Measurements from ENCODE around the gene OPTC. TPM values are rescaled to one million over a fixed set of nuclear protein-coding genes. Genes with fewer than 3 reads are reported as not detected.

Gene OPTC
- total RNA-seq, 1 donor: not detected

DNA sequence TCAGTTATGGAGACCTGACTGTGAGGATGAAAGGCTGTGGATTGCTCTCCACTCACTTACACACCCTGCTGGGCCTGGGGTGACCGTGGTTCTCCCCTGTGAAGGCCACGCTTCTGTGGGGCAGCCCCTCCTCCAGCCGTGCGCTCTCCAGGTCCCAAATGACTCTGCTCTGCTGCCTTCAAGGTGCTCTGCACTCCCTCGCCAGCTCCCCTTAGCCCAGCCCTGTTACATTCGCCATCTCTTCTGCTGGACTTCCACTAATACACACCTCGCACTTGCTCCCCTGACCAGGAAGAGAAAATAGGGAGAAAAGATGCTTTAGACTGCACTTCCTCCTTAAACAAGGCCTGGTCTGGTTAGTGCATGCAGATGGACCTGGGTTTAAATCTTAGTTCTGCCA, 24.6 kb downstream of the OPTC start:
- TF ChIP-seq, protein P1, sequence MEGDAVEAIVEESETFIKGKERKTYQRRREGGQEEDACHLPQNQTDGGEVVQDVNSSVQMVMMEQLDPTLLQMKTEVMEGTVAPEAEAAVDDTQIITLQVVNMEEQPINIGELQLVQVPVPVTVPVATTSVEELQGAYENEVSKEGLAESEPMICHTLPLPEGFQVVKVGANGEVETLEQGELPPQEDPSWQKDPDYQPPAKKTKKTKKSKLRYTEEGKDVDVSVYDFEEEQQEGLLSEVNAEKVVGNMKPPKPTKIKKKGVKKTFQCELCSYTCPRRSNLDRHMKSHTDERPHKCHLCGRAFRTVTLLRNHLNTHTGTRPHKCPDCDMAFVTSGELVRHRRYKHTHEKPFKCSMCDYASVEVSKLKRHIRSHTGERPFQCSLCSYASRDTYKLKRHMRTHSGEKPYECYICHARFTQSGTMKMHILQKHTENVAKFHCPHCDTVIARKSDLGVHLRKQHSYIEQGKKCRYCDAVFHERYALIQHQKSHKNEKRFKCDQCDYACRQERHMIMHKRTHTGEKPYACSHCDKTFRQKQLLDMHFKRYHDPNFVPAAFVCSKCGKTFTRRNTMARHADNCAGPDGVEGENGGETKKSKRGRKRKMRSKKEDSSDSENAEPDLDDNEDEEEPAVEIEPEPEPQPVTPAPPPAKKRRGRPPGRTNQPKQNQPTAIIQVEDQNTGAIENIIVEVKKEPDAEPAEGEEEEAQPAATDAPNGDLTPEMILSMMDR (IDR thresholded peaks at IDR 0.05; ENCODE audit: extremely low read depth, low read depth, low read length): no peak
- no peak overlapping the region for H3K4me2 ChIP-seq (ENCODE audit: insufficient read depth, low read length)

DNA sequence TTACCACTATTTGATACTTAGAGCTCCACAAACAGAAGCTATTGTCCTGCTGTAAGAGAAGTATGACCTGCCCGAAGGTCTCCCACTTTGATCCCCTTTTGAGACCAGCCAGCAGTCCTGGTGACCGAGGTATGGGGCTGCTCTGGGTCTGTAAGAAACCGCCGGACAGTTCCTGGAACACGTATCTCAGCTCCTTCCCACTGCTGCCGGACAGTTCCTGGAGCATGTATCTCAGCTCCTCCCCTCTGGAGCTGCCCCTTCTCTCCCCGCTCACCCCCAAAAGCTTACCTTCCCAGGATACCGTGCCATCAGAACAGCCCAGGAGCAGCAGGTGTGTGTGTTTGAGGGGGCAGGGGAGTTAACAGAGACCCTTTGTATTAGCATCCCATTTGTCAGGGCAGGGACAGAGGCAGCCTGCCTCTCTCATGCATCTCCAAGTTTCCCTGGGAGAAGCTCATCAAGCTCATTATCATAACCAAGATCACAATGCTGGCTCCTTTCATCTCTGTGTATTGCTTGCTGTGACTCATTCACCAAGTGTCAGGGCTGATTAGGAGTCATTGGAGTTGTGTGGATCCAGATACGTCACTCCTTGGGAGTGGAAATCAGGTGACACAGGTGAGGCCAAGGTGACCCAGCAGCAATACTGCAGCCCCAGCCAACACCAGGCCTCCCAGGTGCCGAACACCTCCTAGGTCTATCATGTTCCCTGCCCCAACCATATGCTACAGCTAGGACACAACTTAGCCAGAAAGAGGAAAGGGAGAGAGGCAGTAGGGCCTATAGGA, 25.3 kb downstream of the OPTC start:
- Histone ChIP-seq H3K9me3 (ENCODE audit: low read depth, low read length) (no peaks in the 10 kb centered on the region), H3K27me3 (ENCODE audit: insufficient read depth, low read length) (no peaks in the 10 kb centered on the region), H3K79me2 (ENCODE audit: insufficient read depth, low read length) (no peaks in the 10 kb centered on the region), H3K4me2 (ENCODE audit: insufficient read depth, low read length) (no peak overlapping the region), H3K4me3 (ENCODE audit: insufficient read depth, low read length) (no peak overlapping the region), H3K27ac (ENCODE audit: low read depth, low read length) (no peak overlapping the region), H3K36me3 (ENCODE audit: insufficient read depth, low read length) (no peaks in the 10 kb centered on the region), H2AFZ (ENCODE audit: low read length) (no peak overlapping the region), H3K4me1 (ENCODE audit: insufficient read depth, low read length) (peaks cover 22% of the 10 kb centered on the region), H4K20me1 (ENCODE audit: insufficient read depth, low read length) (no peaks in the 10 kb centered on the region)
- TF ChIP-seq, protein P1 (IDR thresholded peaks at IDR 0.05; ENCODE audit: extremely low read depth, low read depth, low read length): no peak
- DNase-seq (ENCODE audit: insufficient read length, low spot score, missing footprints): no peak

More for the DNA sequence above, 24.6 kb downstream of the OPTC start:
- DNase-seq (ENCODE audit: insufficient read length, low spot score, missing footprints): no peak
- Histone ChIP-seq H3K9me3 (ENCODE audit: low read depth, low read length) (no peaks in the 10 kb centered on the region), H3K4me3 (ENCODE audit: insufficient read depth, low read length) (no peak overlapping the region), H3K36me3 (ENCODE audit: insufficient read depth, low read length) (no peaks in the 10 kb centered on the region), H3K27me3 (ENCODE audit: insufficient read depth, low read length) (no peaks in the 10 kb centered on the region), H3K79me2 (ENCODE audit: insufficient read depth, low read length) (no peaks in the 10 kb centered on the region), H2AFZ (ENCODE audit: low read length) (no peak overlapping the region), H3K27ac (ENCODE audit: low read depth, low read length) (no peak overlapping the region), H3K4me1 (ENCODE audit: insufficient read depth, low read length) (peaks cover 30% of the 10 kb centered on the region), H4K20me1 (ENCODE audit: insufficient read depth, low read length) (no peaks in the 10 kb centered on the region)

DNA sequence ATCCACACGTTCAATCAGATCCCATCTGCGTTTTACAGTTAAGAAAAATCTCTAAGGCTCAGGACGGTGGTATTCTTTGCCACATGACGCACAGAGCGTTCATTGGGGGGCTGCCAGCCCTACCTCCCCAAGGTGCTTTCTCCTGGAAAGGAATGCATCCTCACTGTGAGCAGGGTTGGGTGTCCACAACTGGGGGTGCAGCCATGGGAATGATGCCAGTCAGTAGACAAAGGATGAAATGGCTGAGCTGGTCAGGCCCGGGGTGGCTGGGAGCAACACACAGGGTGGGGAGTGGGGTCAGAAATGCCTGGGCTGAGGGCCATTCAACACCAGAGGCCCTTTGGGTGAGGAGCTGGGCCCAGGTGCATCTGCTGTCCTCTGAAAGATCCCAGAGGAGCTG, 25.9 kb downstream of the OPTC start:
- no peak overlapping the region for H3K27ac ChIP-seq (ENCODE audit: low read depth, low read length)
- no peaks in the 10 kb centered on the region for H3K36me3 ChIP-seq (ENCODE audit: insufficient read depth, low read length)
- H3K27me3 ChIP-seq (ENCODE audit: insufficient read depth, low read length): no peaks in the 10 kb centered on the region
- H3K4me2 ChIP-seq (ENCODE audit: insufficient read depth, low read length): no peak overlapping the region
- no peaks in the 10 kb centered on the region for H4K20me1 ChIP-seq (ENCODE audit: insufficient read depth, low read length)
- DNase-seq (ENCODE audit: insufficient read length, low spot score, missing footprints): no peak
- no peaks in the 10 kb centered on the region for H3K9me3 ChIP-seq (ENCODE audit: low read depth, low read length)
- H3K4me1 ChIP-seq (ENCODE audit: insufficient read depth, low read length): peaks cover 19% of the 10 kb centered on the region
- TF ChIP-seq, protein P1 (IDR thresholded peaks at IDR 0.05; ENCODE audit: extremely low read depth, low read depth, low read length): no peak
- no peak overlapping the region for H2AFZ ChIP-seq (ENCODE audit: low read length)
- H3K4me3 ChIP-seq (ENCODE audit: insufficient read depth, low read length): no peak overlapping the region
- no peaks in the 10 kb centered on the region for H3K79me2 ChIP-seq (ENCODE audit: insufficient read depth, low read length)

- Histone ChIP-seq H2AFZ (ENCODE audit: low read length) (peak overlapping the region; percentile 83), H3K36me3 (ENCODE audit: insufficient read depth, low read length) (no peaks in the 10 kb centered on the region), H4K20me1 (ENCODE audit: insufficient read depth, low read length) (no peaks in the 10 kb centered on the region), H3K9me3 (ENCODE audit: low read depth, low read length) (no peaks in the 10 kb centered on the region), H3K27me3 (ENCODE audit: insufficient read depth, low read length) (no peaks in the 10 kb centered on the region), H3K79me2 (ENCODE audit: insufficient read depth, low read length) (no peaks in the 10 kb centered on the region), H3K4me1 (ENCODE audit: insufficient read depth, low read length) (peaks cover 19% of the 10 kb centered on the region), H3K27ac (ENCODE audit: low read depth, low read length) (peak overlapping the region; percentile 66), H3K4me3 (ENCODE audit: insufficient read depth, low read length) (no peak overlapping the region), H3K4me2 (ENCODE audit: insufficient read depth, low read length) (no peak overlapping the region)
- peak; percentile 91 for DNase-seq (ENCODE audit: insufficient read length, low spot score, missing footprints)
- TF ChIP-seq, protein P1 (IDR thresholded peaks at IDR 0.05; ENCODE audit: extremely low read depth, low read depth, low read length): no peak
Observed at GRCh38 chr1:203520315-203520714, 26.4 kb downstream of the OPTC start.
